Endothelial cell (in vitro differentiated cells): ENCODE results near the gene TUBGCP3. TPM values are rescaled to one million over a fixed set of nuclear protein-coding genes. Genes with fewer than 3 reads are reported as not detected.

Experiments
- DNase-seq: peaks from one replicate; pipeline ENCODE4 v3.0.0; 2021; ENCODE audit warnings: low spot score
- H3K27ac Mint-ChIP-seq: one replicate; pipeline ENCODE4 v1.8.0; 2021; ENCODE audit warnings: mixed read lengths, inconsistent platforms; ENCODE audit not compliant: unreplicated experiment
- H3K27me3 Mint-ChIP-seq: one replicate; pipeline ENCODE4 v1.8.0; 2021; ENCODE audit warnings: mild to moderate bottlenecking, moderate library complexity, mixed read lengths, inconsistent platforms; ENCODE audit not compliant: unreplicated experiment
- H3K36me3 Mint-ChIP-seq: one replicate; pipeline ENCODE4 v1.8.0; 2021; ENCODE audit warnings: mild to moderate bottlenecking, low read depth, mixed read lengths, inconsistent platforms; ENCODE audit not compliant: unreplicated experiment
- H3K4me1 Mint-ChIP-seq: one replicate; pipeline ENCODE4 v1.8.0; 2021; ENCODE audit warnings: mild to moderate bottlenecking, mixed read lengths, inconsistent platforms; ENCODE audit not compliant: unreplicated experiment
- H3K4me3 Mint-ChIP-seq: one replicate; pipeline ENCODE4 v1.8.0; 2021; ENCODE audit warnings: mild to moderate bottlenecking, mixed read lengths, inconsistent platforms; ENCODE audit not compliant: unreplicated experiment
- H3K9me3 Mint-ChIP-seq: one replicate; pipeline ENCODE4 v1.8.0; 2021; ENCODE audit warnings: mixed read lengths, inconsistent platforms; ENCODE audit not compliant: unreplicated experiment
- CTCF ChIP-seq: fragments of 200-600 bp; sonication (generic); IDR thresholded peaks from one replicate; pipeline ENCODE4 v1.5.0; 2021; ENCODE audit warnings: antibody characterized with exemption; ENCODE audit not compliant: unreplicated experiment
- total RNA-seq: library from RNA; stranded (reverse); fragmentation: NEBNext Ultra II Directional; extraction: Animal tissue kit (Norgen Biotek cat#: 25700); gene quantifications from one replicate; pipeline ENCODE4 v1.2.1, GENCODE V29; 2021; ENCODE audit not compliant: unreplicated experiment

Gene TUBGCP3
- total RNA-seq, 1 donor from 2014 or later = 26.8 TPM

GRCh38 chr13:112447761-112448603, 140.0 kb downstream of the TUBGCP3 start:
- no peak for TF ChIP-seq CTCF
- H3K27me3 Mint-ChIP-seq = peaks cover 1% of the 10 kb centered on the region
- no peaks in the 10 kb centered on the region for H3K4me1 Mint-ChIP-seq
- H3K27ac Mint-ChIP-seq = no peak overlapping the region
- H3K36me3 Mint-ChIP-seq = peaks cover 4% of the 10 kb centered on the region
- no peak overlapping the region for H3K4me3 Mint-ChIP-seq
- DNase-seq = no peak
- no peaks in the 10 kb centered on the region for H3K9me3 Mint-ChIP-seq

GRCh38 chr13:112447306-112447705, 140.6 kb downstream of the TUBGCP3 start:
- TF ChIP-seq CTCF = no peak
- H3K4me1 Mint-ChIP-seq = no peaks in the 10 kb centered on the region
- peaks cover 4% of the 10 kb centered on the region for H3K36me3 Mint-ChIP-seq
- no peak overlapping the region for H3K4me3 Mint-ChIP-seq
- no peak overlapping the region for H3K27ac Mint-ChIP-seq
- no peak for DNase-seq
- H3K27me3 Mint-ChIP-seq = peaks cover 1% of the 10 kb centered on the region
- H3K9me3 Mint-ChIP-seq = no peaks in the 10 kb centered on the region

DNA sequence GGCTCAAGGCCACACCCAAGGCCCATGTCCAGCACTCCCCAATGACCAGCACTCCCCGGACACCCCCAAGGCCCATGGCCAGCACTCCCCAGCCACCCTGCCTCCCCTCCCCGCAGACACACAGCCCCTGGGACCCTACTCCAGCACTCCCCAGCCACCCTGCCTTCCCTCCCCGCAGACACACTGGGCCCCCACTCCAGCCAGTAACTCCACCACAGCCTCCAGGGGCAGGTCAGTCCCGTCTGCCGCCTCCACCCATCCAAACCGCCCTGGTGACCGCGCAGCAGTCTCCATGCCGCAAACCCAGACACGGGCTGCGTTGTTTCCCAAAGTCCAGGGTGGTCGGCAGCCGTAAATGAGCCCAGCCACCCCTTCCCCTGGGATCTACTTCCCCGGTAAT, 141.1 kb downstream of the TUBGCP3 start:
- Mint-ChIP-seq H3K4me1 (no peaks in the 10 kb centered on the region), H3K36me3 (peaks cover 4% of the 10 kb centered on the region), H3K9me3 (no peaks in the 10 kb centered on the region), H3K27me3 (peaks cover 1% of the 10 kb centered on the region), H3K4me3 (no peak overlapping the region), H3K27ac (no peak overlapping the region)
- no peak for DNase-seq
- TF ChIP-seq CTCF = no peak

- no peak for TF ChIP-seq CTCF
- Mint-ChIP-seq H3K27ac (no peak overlapping the region), H3K36me3 (peaks cover 4% of the 10 kb centered on the region), H3K4me3 (no peak overlapping the region), H3K27me3 (peaks cover 1% of the 10 kb centered on the region), H3K9me3 (no peaks in the 10 kb centered on the region), H3K4me1 (no peaks in the 10 kb centered on the region)
- DNase-seq = no peak
These were observed 141.5 kb downstream of the TUBGCP3 start for GRCh38 chr13:112446347-112446861.
